K562 (cell line): ENCODE measurements around the gene ERP29. TPM values are rescaled to one million over a fixed set of nuclear protein-coding genes. Genes with fewer than 3 reads are reported as not detected.
A peak's percentile ranks its signal among the peaks of the same experiment; 100 is the strongest.

Source experiments
- ARID1B ChIP-seq: fragments of 450-650 bp; IDR thresholded peaks from 2 replicates; pipeline ENCODE4 v1.6.1; 2016; ENCODE audit warnings: antibody characterized with exemption, mild to moderate bottlenecking, inconsistent platforms
- HDGF ChIP-seq: fragments of 450-650 bp; IDR thresholded peaks from 2 replicates; pipeline ENCODE4 v1.6.1; 2016
- KAT7 ChIP-seq: sonication (generic); formaldehyde crosslinking; IDR thresholded peaks from 2 replicates; pipeline ENCODE4 v1.8.0; 2022; ENCODE audit warnings: missing genetic modification reagents, mild to moderate bottlenecking, borderline replicate concordance
- MYC ChIP-seq, 2 experiments: fragments of 250-450 bp in 1 of 2; sonication (Bioruptor Pico) in 1 of 2; IDR thresholded peaks; 2 replicates each; pipeline versions ENCODE4 v1.5.1 to v1.6.1; 2012 to 2021; ENCODE audit warnings: low read depth in 2 of 2, borderline replicate concordance in 1 of 2, improper control_type of control experiment in 1 of 2, low read length in 1 of 2, mild to moderate bottlenecking in 1 of 2, moderate library complexity in 1 of 2
- RERE ChIP-seq: sonication (generic); formaldehyde crosslinking; IDR thresholded peaks from 2 replicates; pipeline ENCODE4 v1.8.0; 2023; ENCODE audit warnings: missing genetic modification reagents, mild to moderate bottlenecking, borderline replicate concordance
- TCFL5 ChIP-seq: fragments of 250-450 bp; sonication (Bioruptor Pico); conservative IDR thresholded peaks from 2 replicates; pipeline ENCODE4 v1.6.1; 2021; ENCODE audit warnings: mild to moderate bottlenecking, moderate library complexity, matching md5 sums
- ZNF24 ChIP-seq: fragments of 450-650 bp; IDR thresholded peaks from 2 replicates; pipeline ENCODE4 v1.6.1; 2016
- ZNF589 ChIP-seq: fragments of 200-800 bp; sonication (Bioruptor generic); IDR thresholded peaks from 2 replicates; pipeline ENCODE4 v1.6.1; 2016; ENCODE audit warnings: low read depth, missing genetic modification characterization, missing compliant biosample characterization
- ZNF707 ChIP-seq: fragments of 250-450 bp; sonication (Bioruptor Pico); conservative IDR thresholded peaks from 2 replicates; pipeline ENCODE4 v1.8.0; 2022; ENCODE audit warnings: inconsistent platforms, mild to moderate bottlenecking, moderate library complexity
- ZNF766 ChIP-seq: fragments of 200-800 bp; sonication (Bioruptor generic); conservative IDR thresholded peaks from 2 replicates; pipeline ENCODE4 v1.6.1; 2016; ENCODE audit warnings: missing genetic modification characterization, missing compliant biosample characterization
- polyA plus RNA-seq, 8 experiments: library from polyadenylated mRNA; depleted of rRNA in 4 of 8; stranded (reverse) in 5 of 8; unstranded in 3 of 8; fragments of >200 nt; fragmentation: Nextera tagmentation in 2 of 8; fragmentation: Illumina TruSeq in 1 of 8; extraction: Ambion mirVana in 2 of 8; extraction: Trizol in 1 of 8; gene quantifications; 2 replicates each; pipeline versions ENCODE4 v1.2.1 to v1.2.3, GENCODE V29; 2011 to 2014; ENCODE audit warnings: inconsistent platforms in 1 of 8, missing spikeins in 1 of 8
- total RNA-seq, 7 experiments: library from RNA; depleted of rRNA in 6 of 7; stranded (reverse); fragments of >200 nt in 6 of 7; fragmentation: Illumina TruSeq in 2 of 7; extraction: Trizol in 2 of 7; gene quantifications; 2 replicates each; pipeline versions ENCODE4 v1.2.1 to v1.2.3, GENCODE V29; 2011 to 2021; ENCODE audit warnings: low replicate concordance in 1 of 7
- TF ChIP-seq, protein P1 (sequence below), 3 experiments: fragments of 200-800 bp in 1 of 3; fragments of 250-450 bp in 1 of 3; fragments of 450-650 bp in 1 of 3; sonication (Bioruptor Pico) in 1 of 3; sonication (Bioruptor generic) in 1 of 3; formaldehyde crosslinking in 1 of 3; IDR thresholded peaks; 2 replicates each; pipeline versions ENCODE4 v1.6.1 to v1.8.0; 2016 to 2022; ENCODE audit warnings: mild to moderate bottlenecking in 2 of 3, missing genetic modification characterization in 2 of 3, missing compliant biosample characterization in 1 of 3, moderate library complexity in 1 of 3
- TF ChIP-seq, protein P2 (sequence below), 3 experiments: fragments of 200-800 bp in 1 of 3; sonication (Bioruptor generic) in 1 of 3; sonication (generic) in 1 of 3; formaldehyde crosslinking in 1 of 3; IDR thresholded peaks; 2 replicates each; pipeline versions ENCODE4 v1.6.1 to v1.8.0; 2016 to 2022; ENCODE audit warnings: mild to moderate bottlenecking in 2 of 3, missing compliant biosample characterization in 2 of 3, missing genetic modification characterization in 2 of 3, missing genetic modification reagents in 1 of 3

ERP29 gene
- total and polyA plus RNA-seq, 9 of the 15 experiments (the other 6 are each of a cell fraction or from before 2014, with no cell fraction given) = 42.4 to 146 (median 111) TPM

- TF ChIP-seq ARID1B (peak; percentile 43; the same call in 1 of the 2 replicates), TCFL5 (0 out of 2 replicates have a peak, but pooled peaks have one; percentile 40), HDGF (0 out of 2 replicates have a peak, but pooled peaks have one; percentile 62), ZNF589 (CRISPR knock-in tag) (peak; percentile 89), KAT7 (CRISPR knock-in tag) (peak; percentile 28), ZNF24 (peak; percentile 90), ZNF766 (peak; percentile 81), MYC (IDR thresholded peaks at IDR 0.05; ENCODE audit: low read depth, low read length) (peak; percentile 67), MYC (CRISPR knock-in tag; IDR thresholded peaks at IDR 0.05; ENCODE audit: borderline replicate concordance, low read depth) (no peak; the same call in 1 of the 2 replicates), RERE (CRISPR knock-in tag) (0 out of 2 replicates have a peak, but pooled peaks have one; percentile 72), ZNF707 (CRISPR knock-in tag) (no peak; the same call in 1 of the 2 replicates)
- TF ChIP-seq, protein P1, sequence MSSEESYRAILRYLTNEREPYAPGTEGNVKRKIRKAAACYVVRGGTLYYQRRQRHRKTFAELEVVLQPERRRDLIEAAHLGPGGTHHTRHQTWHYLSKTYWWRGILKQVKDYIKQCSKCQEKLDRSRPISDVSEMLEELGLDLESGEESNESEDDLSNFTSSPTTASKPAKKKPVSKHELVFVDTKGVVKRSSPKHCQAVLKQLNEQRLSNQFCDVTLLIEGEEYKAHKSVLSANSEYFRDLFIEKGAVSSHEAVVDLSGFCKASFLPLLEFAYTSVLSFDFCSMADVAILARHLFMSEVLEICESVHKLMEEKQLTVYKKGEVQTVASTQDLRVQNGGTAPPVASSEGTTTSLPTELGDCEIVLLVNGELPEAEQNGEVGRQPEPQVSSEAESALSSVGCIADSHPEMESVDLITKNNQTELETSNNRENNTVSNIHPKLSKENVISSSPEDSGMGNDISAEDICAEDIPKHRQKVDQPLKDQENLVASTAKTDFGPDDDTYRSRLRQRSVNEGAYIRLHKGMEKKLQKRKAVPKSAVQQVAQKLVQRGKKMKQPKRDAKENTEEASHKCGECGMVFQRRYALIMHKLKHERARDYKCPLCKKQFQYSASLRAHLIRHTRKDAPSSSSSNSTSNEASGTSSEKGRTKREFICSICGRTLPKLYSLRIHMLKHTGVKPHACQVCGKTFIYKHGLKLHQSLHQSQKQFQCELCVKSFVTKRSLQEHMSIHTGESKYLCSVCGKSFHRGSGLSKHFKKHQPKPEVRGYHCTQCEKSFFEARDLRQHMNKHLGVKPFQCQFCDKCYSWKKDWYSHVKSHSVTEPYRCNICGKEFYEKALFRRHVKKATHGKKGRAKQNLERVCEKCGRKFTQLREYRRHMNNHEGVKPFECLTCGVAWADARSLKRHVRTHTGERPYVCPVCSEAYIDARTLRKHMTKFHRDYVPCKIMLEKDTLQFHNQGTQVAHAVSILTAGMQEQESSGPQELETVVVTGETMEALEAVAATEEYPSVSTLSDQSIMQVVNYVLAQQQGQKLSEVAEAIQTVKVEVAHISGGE (CRISPR knock-in tag; IDR thresholded peaks at IDR 0.05) = peak in 1 of 3 experiments; percentile 12; a peak in 1 of 6 replicates
- TF ChIP-seq, protein P2, sequence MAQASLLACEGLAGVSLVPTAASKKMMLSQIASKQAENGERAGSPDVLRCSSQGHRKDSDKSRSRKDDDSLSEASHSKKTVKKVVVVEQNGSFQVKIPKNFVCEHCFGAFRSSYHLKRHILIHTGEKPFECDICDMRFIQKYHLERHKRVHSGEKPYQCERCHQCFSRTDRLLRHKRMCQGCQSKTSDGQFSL (CRISPR knock-in tag; IDR thresholded peaks at IDR 0.05) = peak; percentile 95
- TF ChIP-seq, protein P2 (tag; IDR thresholded peaks at IDR 0.05) = peak in 1 of 2 experiments; percentile 90; a peak in 2 of 4 replicates
Observed at GRCh38 chr12:112012775-112013600, at the start of gene ERP29, which contains the start of gene TMEM116 (continued).
